Hepatocyte (in vitro differentiated cells): ENCODE data around the gene KIF1B. TPM values are rescaled to one million over a fixed set of nuclear protein-coding genes. Genes with fewer than 3 reads are reported as not detected.
A peak's percentile ranks its signal among the peaks of the same experiment; 100 is the strongest.
"Not testable (repeated sequence)": the region's sequence is repeated elsewhere in the genome, so short reads cannot be mapped to it uniquely, and the experiment has no call there.

Experiments
- DNase-seq: peaks from one replicate; pipeline ENCODE4 v3.0.0-alpha.2; 2016; ENCODE audit warnings: low spot score
- H2AFZ ChIP-seq: fragments of 200-600 bp; sonication (generic); 2 replicates; pipeline ENCODE4 v1.6.0; 2016; ENCODE audit warnings: antibody characterized with exemption, mild to moderate bottlenecking
- H3K27ac ChIP-seq: fragments of 200-600 bp; sonication (generic); 2 replicates; pipeline ENCODE4 v1.5.1; 2016; ENCODE audit warnings: mild to moderate bottlenecking
- H3K27me3 ChIP-seq: fragments of 200-600 bp; sonication (generic); 2 replicates; pipeline ENCODE4 v1.6.1; 2016
- H3K36me3 ChIP-seq: fragments of 200-600 bp; sonication (generic); replicated peaks from 2 replicates; pipeline ENCODE4 v1.5.1; 2016; ENCODE audit warnings: low read depth; ENCODE audit not compliant: insufficient read depth
- H3K4me1 ChIP-seq: fragments of 200-600 bp; sonication (generic); 2 replicates; pipeline ENCODE4 v1.5.1; 2016; ENCODE audit warnings: mild to moderate bottlenecking, moderate library complexity; ENCODE audit not compliant: insufficient read depth
- H3K4me2 ChIP-seq: fragments of 200-600 bp; sonication (generic); 2 replicates; pipeline ENCODE4 v1.6.0; 2016
- H3K4me3 ChIP-seq: fragments of 200-600 bp; sonication (generic); 2 replicates; pipeline ENCODE4 v1.5.1; 2016; ENCODE audit warnings: mild to moderate bottlenecking
- H3K79me2 ChIP-seq: fragments of 200-600 bp; sonication (generic); 2 replicates; pipeline ENCODE4 v1.6.0; 2017; ENCODE audit warnings: mild to moderate bottlenecking
- H3K9me2 ChIP-seq: fragments of 200-600 bp; sonication (generic); replicated peaks from 2 replicates; pipeline ENCODE4 v1.6.0; 2017; ENCODE audit warnings: mild to moderate bottlenecking; ENCODE audit not compliant: insufficient read depth
- H3K9me3 ChIP-seq: fragments of 200-600 bp; sonication (generic); 2 replicates; pipeline ENCODE4 v1.5.1; 2016; ENCODE audit warnings: low read depth, mild to moderate bottlenecking
- H4K20me1 ChIP-seq: fragments of 200-600 bp; sonication (generic); 2 replicates; pipeline ENCODE4 v1.6.0; 2016; ENCODE audit warnings: mild to moderate bottlenecking; ENCODE audit not compliant: insufficient read depth, poor library complexity, severe bottlenecking
- EZH2 ChIP-seq: fragments of 200-600 bp; sonication (generic); IDR thresholded peaks from 2 replicates; pipeline ENCODE4 v1.6.1; 2016; ENCODE audit warnings: antibody characterized with exemption, mild to moderate bottlenecking, borderline replicate concordance
- EZH2phosphoT487 ChIP-seq: fragments of 200-600 bp; sonication (generic); IDR thresholded peaks from one replicate; pipeline ENCODE4 v1.6.1; 2018; ENCODE audit warnings: antibody characterized with exemption, mild to moderate bottlenecking, low read depth, moderate library complexity; ENCODE audit not compliant: unreplicated experiment, severe bottlenecking
- WGBS: methylation state at CpG from one replicate; pipeline ENCODE4 v1.1.6; 2016; ENCODE audit warnings: low lambda C conversion rate; ENCODE audit errors: missing lambda C conversion rate; 5-methylcytosine and 5-hydroxymethylcytosine counted together
- polyA plus RNA-seq: library from polyadenylated mRNA; unstranded; fragments of >200 nt; fragmentation: Nextera tagmentation; extraction: Ambion mirVana; gene quantifications from 2 replicates; pipeline ENCODE4 v1.2.1, GENCODE V29; 2016
- total RNA-seq: library from RNA; depleted of rRNA; stranded (reverse); fragments of >200 nt; gene quantifications from 2 replicates; pipeline ENCODE4 v1.2.3, GENCODE V29; 2014
- TF ChIP-seq, protein P1 (sequence below): fragments of 200-600 bp; sonication (generic); IDR thresholded peaks from 2 replicates; pipeline ENCODE4 v1.5.1; 2016; ENCODE audit warnings: antibody characterized with exemption, mild to moderate bottlenecking; ENCODE audit not compliant: poor library complexity

Gene KIF1B
- total and polyA plus RNA-seq, 2 experiments from 2014 or later: 14.6 to 37.0 TPM

DNA sequence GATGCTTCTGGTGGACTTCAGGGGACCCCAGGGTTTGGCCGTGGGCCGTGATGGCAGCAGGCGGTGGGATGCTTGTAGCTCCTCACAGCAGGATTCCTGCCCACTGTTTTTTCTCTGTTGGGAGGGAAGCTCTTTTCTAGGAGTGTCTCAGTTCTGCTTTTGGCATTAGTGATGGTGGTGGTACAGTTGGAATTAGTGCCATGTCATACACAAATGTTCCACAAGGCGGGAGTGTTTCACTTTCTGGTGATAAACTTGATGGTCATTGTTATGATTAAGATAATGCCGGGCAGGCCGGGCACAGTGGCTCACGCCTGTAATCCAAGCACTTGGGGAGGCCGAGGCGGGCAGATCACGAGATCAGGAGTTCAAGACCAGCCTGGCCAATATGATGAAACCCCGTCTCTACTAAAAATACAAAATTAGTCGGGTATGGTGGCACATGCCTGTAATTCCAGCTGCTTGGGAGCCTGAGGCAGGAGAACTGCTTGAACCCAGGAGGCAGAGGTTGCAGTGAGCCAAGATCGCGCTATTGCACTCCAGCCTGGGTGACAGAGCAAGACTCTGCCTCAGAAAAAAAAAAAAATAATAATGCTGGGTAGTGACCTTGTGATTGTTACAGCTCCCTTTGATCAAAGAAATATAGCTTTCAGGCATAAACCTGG, 167.1 kb downstream of the KIF1B start:
- TF ChIP-seq, protein P1, sequence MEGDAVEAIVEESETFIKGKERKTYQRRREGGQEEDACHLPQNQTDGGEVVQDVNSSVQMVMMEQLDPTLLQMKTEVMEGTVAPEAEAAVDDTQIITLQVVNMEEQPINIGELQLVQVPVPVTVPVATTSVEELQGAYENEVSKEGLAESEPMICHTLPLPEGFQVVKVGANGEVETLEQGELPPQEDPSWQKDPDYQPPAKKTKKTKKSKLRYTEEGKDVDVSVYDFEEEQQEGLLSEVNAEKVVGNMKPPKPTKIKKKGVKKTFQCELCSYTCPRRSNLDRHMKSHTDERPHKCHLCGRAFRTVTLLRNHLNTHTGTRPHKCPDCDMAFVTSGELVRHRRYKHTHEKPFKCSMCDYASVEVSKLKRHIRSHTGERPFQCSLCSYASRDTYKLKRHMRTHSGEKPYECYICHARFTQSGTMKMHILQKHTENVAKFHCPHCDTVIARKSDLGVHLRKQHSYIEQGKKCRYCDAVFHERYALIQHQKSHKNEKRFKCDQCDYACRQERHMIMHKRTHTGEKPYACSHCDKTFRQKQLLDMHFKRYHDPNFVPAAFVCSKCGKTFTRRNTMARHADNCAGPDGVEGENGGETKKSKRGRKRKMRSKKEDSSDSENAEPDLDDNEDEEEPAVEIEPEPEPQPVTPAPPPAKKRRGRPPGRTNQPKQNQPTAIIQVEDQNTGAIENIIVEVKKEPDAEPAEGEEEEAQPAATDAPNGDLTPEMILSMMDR: peak; percentile 64
- H3K9me3 ChIP-seq, H3K36me3 ChIP-seq, H3K4me2 ChIP-seq, H4K20me1 ChIP-seq, H3K79me2 ChIP-seq, H3K4me1 ChIP-seq, H3K9me2 ChIP-seq, H2AFZ ChIP-seq, H3K27me3 ChIP-seq, H3K4me3 ChIP-seq: not testable (repeated sequence)
- peak; percentile 72 for DNase-seq
- 53% methylated on average over 13 of the region's 14 CpGs for WGBS
- peak overlapping the region; percentile 45 for H3K27ac ChIP-seq

GRCh38 chr1:10378081-10378841, 167.9 kb downstream of the KIF1B start:
- Histone ChIP-seq H3K4me3 (no peak overlapping the region), H2AFZ (no peak overlapping the region), H3K4me2 (no peak overlapping the region), H3K4me1 (no peaks in the 10 kb centered on the region), H4K20me1 (no peaks in the 10 kb centered on the region), H3K36me3 (no peaks in the 10 kb centered on the region), H3K27ac (peak overlapping the region; percentile 45), H3K9me3 (no peaks in the 10 kb centered on the region), H3K9me2 (no peaks in the 10 kb centered on the region), H3K79me2 (no peaks in the 10 kb centered on the region), H3K27me3 (no peaks in the 10 kb centered on the region)
- WGBS: 80% methylated on average over 15 of the region's 15 CpGs
- TF ChIP-seq EZH2 (no peak), EZH2phosphoT487 (no peak)
- TF ChIP-seq, protein P1: no peak
- DNase-seq: peak; percentile 48

GRCh38 chr1:10379101-10379620, 168.8 kb downstream of the KIF1B start:
- 89% methylated on average over 10 of the region's 10 CpGs for WGBS
- TF ChIP-seq EZH2 (no peak), EZH2phosphoT487 (no peak)
- TF ChIP-seq, protein P1: no peak
- Histone ChIP-seq H4K20me1 (no peaks in the 10 kb centered on the region), H3K9me3 (no peaks in the 10 kb centered on the region), H3K79me2 (no peaks in the 10 kb centered on the region), H2AFZ (no peak overlapping the region), H3K4me2 (no peak overlapping the region), H3K9me2 (no peaks in the 10 kb centered on the region), H3K27ac (peak overlapping the region; percentile 44), H3K4me3 (no peak overlapping the region), H3K27me3 (no peaks in the 10 kb centered on the region), H3K4me1 (no peaks in the 10 kb centered on the region), H3K36me3 (no peaks in the 10 kb centered on the region)
- no peak for DNase-seq
